Bronchial epithelial cell (primary cell): ENCODE data around the gene KCNIP1. TPM values are rescaled to one million over a fixed set of nuclear protein-coding genes. Genes with fewer than 3 reads are reported as not detected.

Experiments
- DNase-seq: peaks from one replicate; pipeline ENCODE4 v3.0.0-alpha.2; 2010; ENCODE audit warnings: low read depth
- FAIRE-seq: peaks from 2 replicates; lab custom pipeline; 2011; peaks lifted over from hg19 to GRCh38; lab: Jason Lieb, UNC
- H3K27me3 ChIP-seq: 2 replicates; pipeline ENCODE4 v1.5.1; 2011; ENCODE audit warnings: low read length; ENCODE audit not compliant: control insufficient read depth, insufficient read depth
- H3K36me3 ChIP-seq: 2 replicates; pipeline ENCODE4 v1.5.1; 2011; ENCODE audit warnings: low read length; ENCODE audit not compliant: control insufficient read depth, insufficient read depth
- H3K4me3 ChIP-seq: 2 replicates; pipeline ENCODE4 v1.5.1; 2011; ENCODE audit warnings: mild to moderate bottlenecking, low read depth, low read length, control low read depth
- CTCF ChIP-seq: IDR thresholded peaks from 2 replicates; pipeline ENCODE4 v1.5.1; 2011; ENCODE audit warnings: mild to moderate bottlenecking, moderate library complexity, low read length, control low read depth, inconsistent platforms; ENCODE audit not compliant: insufficient read depth, severe bottlenecking
- total RNA-seq: library from RNA; depleted of rRNA; stranded (reverse); fragments of >200 nt; gene quantifications from 2 replicates; pipeline ENCODE4 v1.2.1, GENCODE V29; 2014

Gene KCNIP1
- total RNA-seq, 1 donor from 2014 or later = under 0.01 TPM

- peak; percentile 5 for DNase-seq
- TF ChIP-seq CTCF = no peak
- Histone ChIP-seq H3K36me3 (no peaks in the 10 kb centered on the region), H3K4me3 (no peak overlapping the region), H3K27me3 (no peaks in the 10 kb centered on the region)
- FAIRE-seq = no peak
Measured at GRCh38 chr5:170479484-170479883, 24.3 kb upstream of the KCNIP1 start.

DNA sequence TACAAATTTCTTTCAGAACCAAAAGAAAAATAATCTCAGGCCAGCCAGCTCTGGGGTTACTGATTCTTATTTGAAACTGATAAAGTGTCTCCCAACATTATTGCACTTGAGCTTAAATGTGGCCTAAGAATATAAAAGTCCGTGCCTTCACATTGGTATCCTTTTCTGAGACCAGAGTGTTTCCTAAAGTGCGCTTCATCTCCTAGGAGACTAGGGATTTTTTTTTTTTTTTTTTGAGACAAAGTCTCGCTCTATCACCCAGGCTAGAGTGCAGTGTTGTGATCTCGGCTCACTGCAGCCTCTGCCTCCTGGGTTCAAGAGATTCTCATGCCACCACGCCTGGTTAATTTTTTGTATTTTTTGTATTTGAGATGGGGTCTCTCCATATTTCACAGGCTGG, 23.6 kb upstream of the KCNIP1 start:
- H3K27me3 ChIP-seq = no peaks in the 10 kb centered on the region
- FAIRE-seq (no peak), DNase-seq (no peak)
- H3K36me3 ChIP-seq = no peaks in the 10 kb centered on the region
- TF ChIP-seq CTCF = no peak
- H3K4me3 ChIP-seq = no peak overlapping the region

- Histone ChIP-seq H3K4me3 (no peak overlapping the region), H3K27me3 (no peaks in the 10 kb centered on the region), H3K36me3 (no peaks in the 10 kb centered on the region)
- DNase-seq (no peak), FAIRE-seq (no peak)
- TF ChIP-seq CTCF = no peak
Measured at GRCh38 chr5:170481849-170482248, 22.0 kb upstream of the KCNIP1 start.

- no peak for FAIRE-seq
- no peak overlapping the region for H3K4me3 ChIP-seq
- H3K27me3 ChIP-seq = no peaks in the 10 kb centered on the region
- H3K36me3 ChIP-seq = no peaks in the 10 kb centered on the region
- no peak for DNase-seq
- TF ChIP-seq CTCF = no peak
Measured at GRCh38 chr5:170482511-170482910, 21.3 kb upstream of the KCNIP1 start.

- TF ChIP-seq CTCF = no peak
- Histone ChIP-seq H3K4me3 (no peak overlapping the region), H3K27me3 (no peaks in the 10 kb centered on the region), H3K36me3 (no peaks in the 10 kb centered on the region)
- no peak for FAIRE-seq
- DNase-seq = peak; percentile 13
Measured at GRCh38 chr5:170483701-170484458, 19.9 kb upstream of the KCNIP1 start.

GRCh38 chr5:170484459-170484831, 19.4 kb upstream of the KCNIP1 start:
- no peaks in the 10 kb centered on the region for H3K36me3 ChIP-seq
- FAIRE-seq (no peak), DNase-seq (no peak)

More at GRCh38 chr5:170484459-170484831, 19.4 kb upstream of the KCNIP1 start:
- H3K4me3 ChIP-seq = no peak overlapping the region
- TF ChIP-seq CTCF = no peak
- no peaks in the 10 kb centered on the region for H3K27me3 ChIP-seq
